Mucosa of gallbladder (tissue), 1 donor: ENCODE results near the gene FAP. TPM values are rescaled to one million over a fixed set of nuclear protein-coding genes. Genes with fewer than 3 reads are reported as not detected.

Experiments
- DNase-seq: peaks from one replicate; pipeline ENCODE4 v3.0.0-alpha.2; 2020; ENCODE audit warnings: low spot score
- total RNA-seq: library from RNA; stranded (reverse); gene quantifications from one replicate; pipeline ENCODE4 v1.2.1, GENCODE V29; 2021
- donor health status: DM: no; HTN: no; CAD: no.

FAP gene, protein sequence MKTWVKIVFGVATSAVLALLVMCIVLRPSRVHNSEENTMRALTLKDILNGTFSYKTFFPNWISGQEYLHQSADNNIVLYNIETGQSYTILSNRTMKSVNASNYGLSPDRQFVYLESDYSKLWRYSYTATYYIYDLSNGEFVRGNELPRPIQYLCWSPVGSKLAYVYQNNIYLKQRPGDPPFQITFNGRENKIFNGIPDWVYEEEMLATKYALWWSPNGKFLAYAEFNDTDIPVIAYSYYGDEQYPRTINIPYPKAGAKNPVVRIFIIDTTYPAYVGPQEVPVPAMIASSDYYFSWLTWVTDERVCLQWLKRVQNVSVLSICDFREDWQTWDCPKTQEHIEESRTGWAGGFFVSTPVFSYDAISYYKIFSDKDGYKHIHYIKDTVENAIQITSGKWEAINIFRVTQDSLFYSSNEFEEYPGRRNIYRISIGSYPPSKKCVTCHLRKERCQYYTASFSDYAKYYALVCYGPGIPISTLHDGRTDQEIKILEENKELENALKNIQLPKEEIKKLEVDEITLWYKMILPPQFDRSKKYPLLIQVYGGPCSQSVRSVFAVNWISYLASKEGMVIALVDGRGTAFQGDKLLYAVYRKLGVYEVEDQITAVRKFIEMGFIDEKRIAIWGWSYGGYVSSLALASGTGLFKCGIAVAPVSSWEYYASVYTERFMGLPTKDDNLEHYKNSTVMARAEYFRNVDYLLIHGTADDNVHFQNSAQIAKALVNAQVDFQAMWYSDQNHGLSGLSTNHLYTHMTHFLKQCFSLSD
- total RNA-seq, result 1.8 TPM

DNA sequence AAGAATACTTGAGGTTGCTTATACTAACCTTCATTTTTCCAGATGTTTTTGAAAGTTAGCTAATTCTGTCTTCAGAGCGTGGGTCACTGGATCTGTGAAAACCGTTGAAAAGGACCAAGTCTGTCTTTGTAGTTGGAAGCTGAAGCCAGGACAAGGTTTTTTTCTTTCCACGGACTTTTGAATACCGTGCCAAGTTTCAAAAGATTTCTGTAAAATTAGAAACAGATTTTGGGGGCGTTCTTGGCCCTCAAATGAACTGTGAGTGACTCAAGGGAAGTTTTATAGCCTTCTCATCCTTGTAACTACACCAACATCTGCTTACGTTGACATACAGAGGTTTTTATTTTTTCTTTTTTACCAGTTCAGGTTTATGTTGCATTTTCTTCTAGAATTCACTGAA is at the start of gene FAP:
Gene FAP, minus strand, starts transcription at position 152 of the 400 bp plus-strand sequence. Its CDS starts 118 bp downstream, at position 34.
- no peak for DNase-seq

DNA sequence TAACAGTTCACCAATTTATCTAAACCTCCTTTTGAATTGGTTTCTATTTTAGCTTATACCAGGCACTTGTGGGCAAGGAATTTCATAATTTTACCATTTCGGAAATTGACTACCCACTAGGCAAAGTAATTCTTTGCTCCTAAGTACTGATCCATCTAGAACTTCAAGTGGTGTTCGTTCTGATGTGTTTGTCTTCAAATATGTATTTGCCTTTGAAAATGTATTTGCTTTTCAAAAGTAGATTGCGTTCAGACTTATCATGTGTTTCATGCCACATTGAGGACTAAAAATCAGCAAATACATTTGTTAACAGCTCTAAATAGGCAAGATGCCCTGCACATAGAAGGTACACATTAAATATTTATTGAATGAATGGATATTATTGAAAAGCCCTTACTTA is 48.5 kb upstream of the FAP start:
- DNase-seq, result no peak

DNA sequence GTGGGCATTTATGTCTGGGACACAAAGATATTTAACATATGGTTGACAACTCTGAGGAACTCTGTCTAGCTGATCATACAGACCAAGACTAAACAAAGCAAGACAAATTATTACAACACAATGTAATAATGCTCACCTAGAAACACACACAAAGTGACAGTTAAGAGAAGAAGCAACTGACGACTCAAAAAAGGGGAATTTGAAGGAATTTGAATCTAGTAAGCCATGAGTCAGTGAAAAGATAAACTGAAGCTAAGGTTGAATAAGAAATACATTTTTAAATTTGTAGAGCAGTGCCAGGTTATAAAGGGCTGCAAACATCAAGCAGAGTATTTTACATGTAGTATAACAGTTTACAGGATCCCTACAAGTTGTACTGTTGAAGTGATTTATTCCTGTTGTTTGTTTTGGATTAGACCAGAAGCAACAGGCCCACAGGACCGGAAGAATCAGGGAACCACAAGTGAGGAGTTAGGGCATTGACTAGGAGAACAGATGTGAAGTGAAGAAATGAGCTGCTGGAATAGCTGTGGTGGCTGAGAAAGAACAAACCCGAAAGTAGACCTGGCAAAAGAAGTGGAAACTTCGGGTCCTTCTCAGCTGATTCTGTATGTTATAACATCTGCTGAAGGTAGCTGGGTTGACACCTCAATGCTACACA is 39.6 kb upstream of the FAP start:
- no peak for DNase-seq

DNA sequence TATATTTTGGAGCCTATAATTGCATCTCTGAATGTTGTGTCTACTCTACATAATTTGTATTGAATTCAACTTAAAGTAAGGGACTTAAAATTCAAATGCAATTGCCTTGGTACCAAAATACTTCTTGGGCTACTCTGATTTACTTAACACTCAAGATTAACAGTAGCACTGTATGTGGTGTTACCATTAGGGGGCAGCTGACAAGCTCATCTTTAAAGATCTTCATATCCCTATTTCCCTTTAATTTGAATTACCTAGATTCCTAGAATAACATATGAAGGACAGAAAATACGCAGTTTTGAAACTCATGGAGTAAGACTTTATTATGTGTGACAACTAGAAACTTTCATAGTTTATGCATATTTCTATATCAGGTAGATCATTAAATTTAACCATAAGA is 37.4 kb upstream of the FAP start:
- no peak for DNase-seq

DNA sequence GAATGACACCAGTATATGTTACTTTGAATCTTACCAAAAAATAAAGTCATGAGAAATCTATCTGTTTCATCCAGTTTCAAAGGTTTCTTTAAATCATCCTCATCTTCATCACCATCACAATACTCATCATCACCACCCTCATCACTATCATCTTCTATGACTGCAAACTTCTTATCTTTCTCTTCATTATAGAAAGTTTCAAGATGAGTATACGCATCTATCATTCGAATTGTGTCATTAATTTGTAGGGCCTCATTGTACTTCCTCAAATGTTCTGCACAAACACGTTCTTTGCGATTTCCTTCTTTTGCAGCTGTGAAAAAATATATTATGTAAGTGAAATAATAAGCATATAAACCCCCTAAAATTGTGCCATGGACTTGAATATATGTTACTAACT is 34.1 kb upstream of the FAP start:
- DNase-seq, result no peak

DNA sequence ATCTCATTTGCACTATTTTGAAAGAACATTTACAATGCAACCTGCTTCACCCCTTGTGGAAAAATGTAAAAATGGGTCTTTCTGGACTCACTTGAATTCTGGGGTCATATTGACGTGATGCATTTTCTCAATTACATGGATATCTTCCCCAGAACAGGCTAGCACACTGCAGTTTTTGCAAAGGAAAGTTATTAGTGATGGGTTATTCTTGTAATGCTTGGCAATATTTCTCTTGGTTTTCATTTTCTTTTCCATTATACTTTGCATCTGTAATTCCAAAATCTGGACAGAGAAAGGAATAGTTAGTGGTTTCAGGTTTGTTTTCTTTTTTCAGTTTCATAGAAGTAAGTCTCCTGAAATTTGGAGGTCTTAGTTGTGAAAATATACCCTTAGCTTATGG is 24.8 kb upstream of the FAP start:
- DNase-seq, result no peak

DNA sequence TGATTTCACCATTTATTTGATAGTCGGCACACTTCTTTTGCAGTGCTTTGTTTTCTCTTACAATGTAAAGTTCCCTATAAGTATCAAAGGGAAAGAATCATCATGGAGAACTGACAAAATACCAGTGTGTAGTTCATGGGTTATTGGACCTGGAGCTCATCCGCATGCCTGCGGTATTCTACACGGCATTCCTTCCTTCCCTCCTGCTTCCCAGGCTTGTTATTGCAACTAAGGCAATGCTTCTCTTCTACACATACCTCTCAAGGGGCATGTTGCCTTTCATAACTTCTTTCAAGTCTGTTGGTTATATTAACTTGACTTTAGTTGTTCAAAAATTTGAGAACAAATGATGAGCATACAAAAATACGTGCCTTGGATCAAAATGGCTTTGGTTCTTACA is 24.3 kb upstream of the FAP start:
- DNase-seq, result no peak

DNA sequence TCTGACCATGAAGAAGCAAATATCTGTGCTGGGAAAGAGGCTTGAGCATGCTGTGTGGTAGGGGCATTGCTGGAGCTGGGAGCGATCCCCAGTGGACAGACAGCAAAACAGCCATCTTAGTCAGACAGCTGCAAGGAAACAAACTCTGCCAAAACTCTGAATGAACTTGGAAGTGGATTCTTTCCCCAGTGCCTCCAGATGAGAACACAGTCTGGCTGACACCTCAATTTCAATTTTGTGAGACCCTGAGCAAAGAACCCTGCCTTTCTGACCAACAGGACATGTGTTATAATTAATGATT is 23.2 kb upstream of the FAP start:
- no peak for DNase-seq

DNA sequence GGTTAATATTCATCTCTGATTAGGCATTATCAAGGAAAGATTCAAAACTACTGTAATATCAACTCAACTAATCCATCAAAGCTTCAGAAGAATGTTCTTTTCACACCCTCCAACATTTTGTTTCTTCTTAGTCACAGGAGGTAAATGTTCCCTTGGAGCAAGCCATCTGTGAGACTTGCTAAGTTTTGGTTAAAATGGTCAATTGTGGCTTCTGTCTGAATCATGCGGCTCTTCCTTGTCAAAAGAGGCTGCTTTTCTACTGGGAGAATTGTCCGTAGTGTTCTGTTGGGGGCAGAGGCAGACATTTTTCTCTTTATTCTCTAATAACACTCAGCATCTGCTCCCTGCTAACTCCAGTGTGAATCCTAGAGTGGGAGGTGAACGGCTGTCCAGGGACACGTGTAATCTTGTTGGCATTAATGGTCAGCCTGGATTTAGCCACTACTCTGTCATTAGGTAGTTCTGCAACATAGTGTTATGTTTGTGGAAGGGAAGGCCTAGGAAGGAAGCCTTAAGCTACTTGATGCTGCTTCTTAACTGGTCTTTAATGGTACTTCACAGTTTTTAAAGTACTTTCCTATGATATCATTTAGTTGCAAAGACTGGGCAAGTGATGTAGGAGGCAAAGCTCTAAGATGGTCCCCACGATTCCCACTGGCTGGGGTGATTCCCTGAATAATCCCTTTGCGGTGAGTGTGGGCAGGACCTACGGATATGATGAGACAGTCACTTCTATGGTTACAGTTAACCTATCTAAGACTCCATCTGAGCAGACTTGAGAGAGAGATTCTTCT is 22.6 kb upstream of the FAP start:
- DNase-seq, result no peak

DNA sequence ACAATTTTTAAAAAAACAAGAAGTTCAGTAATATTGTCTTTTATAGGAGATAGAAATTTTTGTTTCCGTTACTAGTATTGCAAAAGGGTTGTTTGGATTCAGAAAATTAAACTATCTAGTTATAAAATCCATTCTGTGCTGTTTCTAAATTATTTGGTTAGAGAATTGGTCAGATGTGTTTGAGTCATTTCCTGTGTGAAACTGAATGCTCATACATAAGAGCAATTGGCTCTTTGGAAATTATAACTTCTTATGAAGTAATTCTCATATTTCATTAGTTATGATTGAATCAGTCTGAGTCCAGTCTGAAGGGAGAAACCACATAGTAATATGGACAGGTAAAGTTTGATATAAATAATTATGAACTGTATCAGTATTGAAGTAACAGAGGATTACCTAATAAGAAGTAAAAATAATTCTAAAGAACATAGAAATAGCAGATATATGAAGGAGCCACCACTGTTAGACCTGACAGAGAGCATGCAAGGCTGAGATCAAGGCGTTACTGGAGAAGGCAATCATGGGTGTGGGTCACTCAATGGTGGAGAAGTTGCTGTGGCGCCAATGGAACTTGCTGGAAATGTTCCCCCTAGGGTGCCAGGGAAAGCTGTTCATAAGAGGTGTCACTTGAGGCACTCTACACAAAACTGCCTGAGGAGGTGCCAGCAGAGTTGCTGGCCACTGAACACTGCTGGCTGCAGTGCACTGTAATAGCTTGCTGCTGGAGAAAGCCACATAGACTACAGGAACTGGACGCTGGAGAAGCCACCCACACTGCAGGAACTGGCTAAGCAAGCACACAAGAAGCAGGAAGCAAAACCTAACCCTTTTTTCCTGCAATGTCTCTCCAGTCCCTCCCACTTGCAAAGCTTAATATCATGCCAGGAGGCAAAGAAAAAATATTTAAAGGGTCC is 18.0 kb upstream of the FAP start:
- DNase-seq, result peak; percentile 28

DNA sequence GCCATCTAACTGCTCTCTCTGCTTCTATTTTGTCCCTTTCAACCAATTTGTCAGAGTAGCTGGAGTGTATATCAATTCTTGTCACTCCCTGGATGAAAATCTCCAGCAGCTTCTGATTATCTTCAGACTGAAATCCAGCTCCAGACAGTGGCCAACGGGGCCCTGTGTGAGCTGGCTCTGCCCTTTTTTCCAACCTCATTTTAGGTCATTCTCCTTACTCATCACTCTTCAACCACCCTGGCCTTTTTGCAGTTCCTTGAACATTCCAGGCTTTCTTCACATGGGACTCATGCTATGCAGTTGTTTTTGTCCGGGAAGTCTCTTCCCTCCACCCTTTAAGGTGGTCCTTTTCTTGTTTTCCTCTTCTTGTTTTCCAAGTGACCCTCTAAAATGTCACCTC is 15.4 kb upstream of the FAP start:
- DNase-seq, result no peak

DNA sequence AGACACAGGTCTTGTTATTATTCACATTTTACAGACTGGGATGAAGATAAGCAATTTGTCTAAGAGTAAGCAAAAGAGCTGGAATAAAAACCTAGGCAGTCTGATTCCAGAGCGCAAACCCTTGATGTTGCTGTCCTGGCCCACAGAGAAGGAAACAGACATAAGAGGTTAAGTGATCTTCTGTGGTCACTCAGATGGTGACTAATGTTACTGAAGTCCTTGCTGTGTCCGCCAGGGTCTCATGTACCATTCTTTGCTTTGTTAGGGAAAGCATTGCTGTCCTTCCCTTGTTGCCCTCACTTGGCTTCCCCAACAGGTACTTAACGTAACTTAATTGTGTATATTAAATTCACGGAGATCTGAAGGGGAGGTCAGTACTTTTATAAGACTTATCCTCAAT is 14.9 kb upstream of the FAP start:
- no peak for DNase-seq

DNA sequence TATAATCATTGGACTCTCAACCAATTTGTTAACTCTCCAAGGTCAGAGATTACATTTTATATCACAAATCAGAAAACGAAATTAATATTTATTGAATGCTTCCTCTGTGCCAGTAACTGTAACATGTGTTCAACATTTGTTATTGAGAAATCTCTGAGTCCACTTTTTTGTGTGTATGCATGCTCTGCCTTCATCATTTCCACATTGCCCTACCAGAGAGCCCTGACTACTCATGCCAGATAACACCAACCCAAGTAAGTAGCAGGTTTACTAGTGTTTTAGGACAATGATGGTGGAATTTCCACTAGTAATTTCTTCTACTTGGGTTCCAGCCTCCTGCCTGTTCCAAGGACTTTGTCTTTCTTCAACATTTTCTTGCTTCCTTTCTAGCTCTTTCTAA is 14.2 kb upstream of the FAP start:
- no peak for DNase-seq

DNA sequence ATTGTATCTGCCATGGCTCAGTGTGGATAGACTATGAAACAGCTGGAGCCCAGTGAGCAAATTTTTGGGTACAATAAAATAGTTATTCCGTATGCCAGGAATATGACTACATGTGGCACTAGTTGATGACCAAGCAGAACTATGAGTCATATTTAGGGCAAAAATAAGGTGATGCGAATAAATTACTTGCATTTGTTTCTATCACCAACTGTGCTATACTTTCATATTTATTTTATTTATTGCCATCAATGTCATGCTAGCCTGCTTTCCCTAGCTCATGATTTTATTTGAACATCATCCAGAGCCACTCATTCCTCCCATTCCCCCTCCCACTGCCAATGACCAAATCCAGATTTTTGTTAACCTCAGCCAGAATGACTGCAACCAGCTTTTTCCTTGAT is 13.3 kb upstream of the FAP start:
- no peak for DNase-seq

DNA sequence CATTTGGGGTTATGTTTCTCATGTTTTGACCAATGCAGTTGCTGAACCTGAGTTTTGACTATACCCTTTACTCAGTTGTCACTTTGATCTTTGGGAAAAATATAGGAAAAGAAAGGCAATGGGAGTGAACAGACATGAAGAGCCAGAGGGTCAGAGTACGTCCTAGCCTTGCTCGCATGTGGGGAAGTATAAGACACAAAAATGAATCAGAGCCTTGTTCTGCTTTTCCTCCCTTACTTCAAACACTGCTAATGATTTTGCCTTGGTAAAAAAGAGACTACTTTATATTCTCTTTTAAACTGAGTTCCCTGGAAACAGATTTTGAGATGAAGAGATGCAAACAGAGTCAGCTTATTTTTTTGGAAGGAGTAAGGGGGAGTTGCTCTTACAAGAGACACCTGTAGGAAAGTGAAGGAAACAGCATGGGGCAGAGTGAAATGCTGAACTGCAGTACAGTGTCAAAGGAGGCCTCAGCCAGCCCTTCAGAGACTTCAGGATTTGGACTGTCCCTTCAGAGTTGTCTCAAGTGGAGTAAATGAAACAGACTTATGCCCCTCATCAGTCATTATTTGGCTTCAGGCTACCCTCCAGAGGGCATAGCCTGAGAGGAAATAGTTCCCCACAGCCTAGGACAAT is 11.1 kb upstream of the FAP start:
- DNase-seq, result no peak

DNA sequence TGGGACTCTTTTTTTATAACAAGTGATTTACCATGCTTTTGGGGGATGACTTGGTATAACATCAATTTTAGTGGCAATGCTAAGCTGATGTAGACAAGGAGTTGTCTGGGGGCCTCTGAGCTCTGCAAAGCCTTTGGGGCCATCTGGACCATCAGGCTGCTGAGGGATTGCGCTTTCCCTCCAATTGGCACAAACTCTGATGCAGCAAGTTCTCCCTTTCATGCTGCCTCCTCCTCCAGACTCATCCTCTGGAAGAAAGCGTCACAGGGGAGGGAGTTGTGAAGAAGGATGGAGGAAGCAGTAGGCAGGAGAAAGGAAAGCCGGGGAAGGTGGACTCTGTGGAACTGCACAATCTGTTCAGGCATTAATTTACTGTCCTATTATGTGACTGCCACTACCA is 10.2 kb upstream of the FAP start:
- no peak for DNase-seq

DNA sequence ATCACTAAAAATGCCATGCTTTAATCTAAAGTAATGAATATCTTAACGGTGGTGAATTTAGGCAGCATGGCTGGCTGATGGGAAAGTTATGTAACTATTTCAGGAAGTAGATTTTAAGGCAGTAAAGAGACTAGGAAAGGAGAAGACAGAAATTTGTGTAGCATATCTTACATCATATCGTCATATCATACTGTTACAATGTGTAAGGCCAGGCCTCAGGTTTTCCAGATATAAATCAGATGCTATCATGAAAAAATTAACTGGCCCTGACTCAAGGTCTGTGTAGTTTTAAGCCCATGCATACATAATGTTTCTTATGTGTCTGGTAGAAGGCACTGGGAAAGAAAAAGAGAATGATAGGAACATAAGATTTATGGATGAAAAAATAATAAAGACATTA is 8.9 kb upstream of the FAP start:
- no peak for DNase-seq

DNA sequence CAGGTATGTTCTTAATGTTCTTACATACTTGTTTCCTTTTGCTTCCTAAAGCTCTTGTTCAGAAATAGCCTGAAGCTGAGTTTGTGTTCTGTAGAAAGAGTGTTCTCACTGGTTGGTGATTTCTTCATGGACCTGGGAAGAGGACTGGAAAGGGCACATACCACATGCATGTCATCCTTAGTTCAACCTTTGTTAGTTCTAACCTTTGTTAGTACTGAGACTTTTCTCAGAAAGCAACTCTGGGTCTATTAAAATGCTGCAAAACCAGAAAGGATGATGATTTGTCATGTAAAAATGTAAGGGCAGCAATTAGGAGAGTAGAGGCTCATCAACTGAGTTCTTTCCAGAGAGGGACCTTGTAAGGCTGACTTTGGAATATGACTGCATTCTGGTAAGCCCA is 2.5 kb upstream of the FAP start:
- no peak for DNase-seq

DNA sequence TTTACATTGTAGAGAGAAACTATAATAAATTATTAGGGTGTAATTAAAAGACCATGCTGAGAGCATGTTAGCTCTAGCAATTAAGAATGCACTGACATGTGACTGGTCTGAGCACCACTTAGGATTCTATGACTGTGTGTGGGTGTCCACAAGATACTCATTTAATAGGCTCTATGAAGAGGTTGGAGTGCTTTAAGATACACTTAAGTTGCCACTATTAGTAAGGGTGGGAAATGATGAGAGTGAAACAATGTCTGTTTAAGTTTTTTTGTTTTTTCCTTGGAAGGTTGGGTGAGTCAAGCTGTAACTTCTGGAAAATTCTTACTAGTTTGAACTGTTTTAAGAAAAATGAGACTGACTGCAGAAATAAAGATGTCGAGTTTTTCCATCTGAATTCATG is 1.8 kb upstream of the FAP start:
- DNase-seq, result no peak

DNA sequence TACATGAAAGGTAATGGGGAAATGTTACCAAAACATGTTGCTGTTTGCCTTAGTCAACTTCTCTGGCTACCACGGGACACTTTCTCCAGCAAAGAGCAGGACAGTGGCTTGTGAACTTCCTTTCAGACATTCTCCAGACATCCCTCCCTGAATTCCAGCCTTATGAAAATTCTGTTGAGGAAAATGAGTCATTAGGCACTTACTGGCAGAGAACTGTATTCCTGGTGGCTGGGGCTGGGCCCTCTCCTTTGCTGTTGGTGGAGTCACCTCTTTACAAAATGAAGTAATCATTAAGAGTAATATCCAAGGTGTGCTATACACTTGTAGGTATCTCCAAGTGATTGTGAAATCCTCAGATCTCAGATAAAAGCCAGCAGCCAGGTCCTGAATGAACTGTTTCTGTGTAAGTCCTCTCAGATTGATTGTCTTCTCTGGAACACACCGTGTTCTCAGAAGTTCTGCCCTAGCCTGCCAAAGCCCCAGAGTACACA is 1.3 kb upstream of the FAP start:
- DNase-seq, result peak; percentile 16

DNA sequence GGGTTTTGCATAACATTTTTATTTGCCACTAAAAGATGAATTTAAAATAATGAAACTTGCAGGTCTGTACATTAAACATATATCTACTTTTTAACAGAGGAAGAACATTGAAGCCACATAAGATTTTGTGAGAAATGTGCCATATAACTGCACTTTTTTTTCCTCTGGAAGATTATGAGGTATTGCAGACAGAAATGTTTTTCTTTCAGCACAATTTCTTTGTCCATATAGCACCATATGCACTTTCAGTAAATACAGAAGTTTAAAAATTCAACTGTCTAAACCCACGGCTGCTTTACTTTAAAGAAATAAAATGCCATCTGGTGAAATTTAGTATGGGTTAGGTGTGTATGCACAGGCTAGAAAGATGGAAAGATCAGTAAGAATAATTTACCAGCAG is 470 bp upstream of the FAP start:
- no peak for DNase-seq
